ENCODE data around the gene SARDH.

The SARDH gene

DNA sequence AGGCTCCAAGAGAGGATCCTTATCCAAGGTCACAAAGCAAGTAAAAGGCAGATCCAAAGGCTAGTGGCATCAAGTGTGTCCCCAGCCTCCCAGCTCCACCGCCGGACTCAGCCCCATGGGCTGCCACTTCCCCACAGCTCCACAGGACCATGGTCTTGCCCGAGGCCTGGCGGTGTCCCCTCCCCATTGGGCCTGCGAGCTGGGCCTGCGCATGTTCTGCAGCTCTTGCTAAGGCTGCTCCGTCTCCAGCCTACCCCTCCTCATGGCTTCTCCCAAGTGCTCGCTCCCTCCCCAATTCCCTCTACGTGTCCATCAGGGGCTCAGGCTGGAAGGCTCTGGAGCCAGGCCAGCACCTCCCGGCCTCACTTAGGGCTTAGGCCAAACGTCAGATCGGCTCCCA lies 72.6 kb downstream of the SARDH start:
- no peak overlapping the region for H3K4me3 ChIP-seq (ENCODE audit: low read depth, low read length)
- DNase-seq (ENCODE audit: low read depth), result no peak
- TF ChIP-seq, protein P1, sequence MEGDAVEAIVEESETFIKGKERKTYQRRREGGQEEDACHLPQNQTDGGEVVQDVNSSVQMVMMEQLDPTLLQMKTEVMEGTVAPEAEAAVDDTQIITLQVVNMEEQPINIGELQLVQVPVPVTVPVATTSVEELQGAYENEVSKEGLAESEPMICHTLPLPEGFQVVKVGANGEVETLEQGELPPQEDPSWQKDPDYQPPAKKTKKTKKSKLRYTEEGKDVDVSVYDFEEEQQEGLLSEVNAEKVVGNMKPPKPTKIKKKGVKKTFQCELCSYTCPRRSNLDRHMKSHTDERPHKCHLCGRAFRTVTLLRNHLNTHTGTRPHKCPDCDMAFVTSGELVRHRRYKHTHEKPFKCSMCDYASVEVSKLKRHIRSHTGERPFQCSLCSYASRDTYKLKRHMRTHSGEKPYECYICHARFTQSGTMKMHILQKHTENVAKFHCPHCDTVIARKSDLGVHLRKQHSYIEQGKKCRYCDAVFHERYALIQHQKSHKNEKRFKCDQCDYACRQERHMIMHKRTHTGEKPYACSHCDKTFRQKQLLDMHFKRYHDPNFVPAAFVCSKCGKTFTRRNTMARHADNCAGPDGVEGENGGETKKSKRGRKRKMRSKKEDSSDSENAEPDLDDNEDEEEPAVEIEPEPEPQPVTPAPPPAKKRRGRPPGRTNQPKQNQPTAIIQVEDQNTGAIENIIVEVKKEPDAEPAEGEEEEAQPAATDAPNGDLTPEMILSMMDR (IDR thresholded peaks at IDR 0.05; ENCODE audit: low read depth, low read length), result no peak
- TF ChIP-seq, protein P2, sequence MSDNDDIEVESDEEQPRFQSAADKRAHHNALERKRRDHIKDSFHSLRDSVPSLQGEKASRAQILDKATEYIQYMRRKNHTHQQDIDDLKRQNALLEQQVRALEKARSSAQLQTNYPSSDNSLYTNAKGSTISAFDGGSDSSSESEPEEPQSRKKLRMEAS (IDR thresholded peaks at IDR 0.05; ENCODE audit: low read depth, low read length), result no peak
- no peak for TF ChIP-seq MYC (IDR thresholded peaks at IDR 0.05; ENCODE audit: low read depth, low read length)
- TF ChIP-seq POLR2A (IDR thresholded peaks at IDR 0.05; ENCODE audit: extremely low read depth, insufficient read length), result no peak

DNA sequence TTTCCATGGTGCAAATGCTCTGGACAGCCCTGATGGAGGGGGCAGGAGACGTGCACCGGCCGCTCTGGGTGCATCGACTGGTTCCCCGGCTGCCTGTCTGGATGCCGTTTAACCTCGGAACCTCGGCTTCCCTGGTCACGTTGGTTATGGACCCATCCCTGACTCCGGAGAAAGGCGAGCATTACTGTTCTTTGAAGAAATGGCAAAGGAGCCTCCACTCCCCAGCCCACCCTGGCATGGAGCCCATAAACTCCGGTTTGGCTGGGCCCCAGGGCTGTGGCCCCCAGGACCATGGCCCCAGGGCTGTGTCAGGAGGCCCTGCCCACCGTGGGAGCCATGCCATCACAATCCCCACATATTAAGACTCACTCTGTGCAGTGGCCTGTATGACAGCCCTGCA lies 73.1 kb downstream of the SARDH start:
- DNase-seq (ENCODE audit: low read depth), result no peak
- TF ChIP-seq, protein P1 (IDR thresholded peaks at IDR 0.05; ENCODE audit: low read depth, low read length), result no peak
- no peak for TF ChIP-seq POLR2A (IDR thresholded peaks at IDR 0.05; ENCODE audit: extremely low read depth, insufficient read length)
- no peak for TF ChIP-seq MYC (IDR thresholded peaks at IDR 0.05; ENCODE audit: low read depth, low read length)
- TF ChIP-seq, protein P2 (IDR thresholded peaks at IDR 0.05; ENCODE audit: low read depth, low read length), result no peak
- no peak overlapping the region for H3K4me3 ChIP-seq (ENCODE audit: low read depth, low read length)

DNA sequence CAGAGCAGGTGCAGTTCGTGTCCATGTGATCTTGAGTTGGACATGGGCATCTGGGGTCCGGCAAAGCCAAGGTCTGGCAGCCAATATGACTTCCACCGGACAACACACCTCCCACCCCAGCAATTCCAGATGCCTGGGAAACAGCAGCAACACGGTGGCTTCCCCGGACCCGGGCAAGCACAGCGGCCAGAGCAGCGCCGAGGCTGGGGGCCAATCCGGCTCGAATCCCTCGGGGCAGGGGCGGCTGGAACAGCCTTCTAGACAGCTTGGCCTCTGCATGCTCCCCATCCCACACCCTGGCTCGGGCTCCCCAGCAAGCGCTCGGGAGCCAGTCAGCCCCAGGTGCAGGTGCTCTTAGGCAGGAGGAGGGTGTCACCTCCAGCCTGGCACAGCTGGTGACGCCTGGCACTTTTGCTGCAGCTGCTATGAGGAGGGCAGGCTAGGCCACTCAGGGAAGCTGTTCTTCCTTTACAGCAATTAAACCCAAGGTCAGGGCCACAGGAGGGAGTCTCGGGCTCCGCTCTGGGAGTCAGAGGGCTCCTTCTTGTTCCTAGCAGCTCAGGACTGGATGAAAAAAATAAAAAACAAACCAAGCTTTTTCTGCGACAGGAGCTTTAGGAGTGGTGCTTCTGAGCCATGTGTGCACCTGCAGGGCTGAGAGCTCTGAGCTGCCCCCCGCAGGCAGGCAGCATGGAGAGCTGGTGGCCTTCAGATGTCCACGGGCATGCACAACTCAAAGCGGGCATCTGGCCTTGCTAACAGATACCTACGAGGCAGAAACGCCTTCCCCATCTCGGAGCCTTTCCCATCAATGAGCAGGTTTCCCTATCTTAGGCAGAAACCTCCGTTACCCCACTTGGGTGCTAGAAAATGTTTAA lies 73.7 kb downstream of the SARDH start:
- DNase-seq (ENCODE audit: low read depth), result no peak
- TF ChIP-seq POLR2A (IDR thresholded peaks at IDR 0.05; ENCODE audit: extremely low read depth, insufficient read length) (no peak), MYC (IDR thresholded peaks at IDR 0.05; ENCODE audit: low read depth, low read length) (no peak)
- TF ChIP-seq, protein P2 (IDR thresholded peaks at IDR 0.05; ENCODE audit: low read depth, low read length), result no peak
- TF ChIP-seq, protein P1 (IDR thresholded peaks at IDR 0.05; ENCODE audit: low read depth, low read length), result no peak
- H3K4me3 ChIP-seq (ENCODE audit: low read depth, low read length), result no peak overlapping the region

DNA sequence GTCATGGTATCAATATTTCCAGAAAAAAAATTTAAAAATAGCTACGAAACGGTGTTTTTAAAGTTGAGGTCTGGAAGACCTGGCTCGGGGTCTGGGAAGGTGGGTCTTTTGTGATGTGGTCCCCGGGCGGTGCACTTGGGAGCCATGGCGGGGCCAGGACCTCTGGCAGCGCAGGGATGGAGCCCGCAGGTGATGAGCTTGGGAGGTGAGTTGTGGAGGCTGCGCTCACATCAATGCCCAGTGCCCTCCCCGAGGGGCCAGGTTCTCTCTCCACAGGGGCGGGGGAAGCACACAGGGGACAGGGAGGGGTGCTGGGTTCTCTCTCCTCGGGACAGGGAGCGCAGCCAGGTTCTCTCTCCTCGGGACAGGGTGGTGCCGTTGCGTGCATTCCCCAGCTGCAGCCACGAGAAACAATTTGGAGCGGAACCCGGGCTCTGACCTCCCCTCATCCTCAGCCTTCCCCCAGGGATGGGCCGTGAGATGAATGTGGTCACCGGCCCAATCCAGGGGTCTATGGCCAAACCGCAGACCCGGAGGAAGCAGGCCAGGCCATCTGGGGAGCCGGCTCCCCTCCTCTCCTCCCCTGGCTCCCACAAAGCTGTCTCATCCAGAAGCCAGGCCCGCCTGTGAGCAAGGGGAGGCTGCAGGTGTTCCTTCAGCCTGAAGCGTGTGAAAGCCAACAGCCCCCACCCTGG lies 76.2 kb downstream of the SARDH start:
- no peak for TF ChIP-seq MYC (IDR thresholded peaks at IDR 0.05; ENCODE audit: low read depth, low read length)
- no peak for TF ChIP-seq POLR2A (IDR thresholded peaks at IDR 0.05; ENCODE audit: extremely low read depth, insufficient read length)
- TF ChIP-seq, protein P1 (IDR thresholded peaks at IDR 0.05; ENCODE audit: low read depth, low read length), result no peak
- TF ChIP-seq, protein P2 (IDR thresholded peaks at IDR 0.05; ENCODE audit: low read depth, low read length), result no peak
- no peak for DNase-seq (ENCODE audit: low read depth)
- H3K4me3 ChIP-seq (ENCODE audit: low read depth, low read length), result no peak overlapping the region

DNA sequence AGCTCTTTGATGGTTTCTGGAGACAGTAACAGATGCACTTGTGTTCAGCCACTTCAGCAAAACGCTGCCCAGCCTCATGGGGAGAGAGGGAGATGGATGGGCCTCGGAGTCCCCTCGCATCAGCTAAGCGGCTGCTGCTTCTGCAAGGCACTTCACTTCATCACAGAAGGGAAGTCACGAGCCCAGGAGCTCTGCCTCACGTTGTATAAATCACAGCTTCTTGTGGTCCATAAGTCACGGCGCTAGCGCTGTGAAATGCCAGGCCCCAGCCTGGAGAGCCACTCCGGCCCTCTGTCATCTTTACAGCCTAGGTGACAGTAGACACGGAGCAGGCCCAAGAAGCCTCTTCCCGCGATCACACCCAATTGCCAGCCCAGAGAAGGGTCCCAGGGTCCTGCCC lies 78.6 kb downstream of the SARDH start:
- no peak for DNase-seq (ENCODE audit: low read depth)
- H3K4me3 ChIP-seq (ENCODE audit: low read depth, low read length), result no peak overlapping the region
- TF ChIP-seq, protein P1 (IDR thresholded peaks at IDR 0.05; ENCODE audit: low read depth, low read length), result no peak
- TF ChIP-seq MYC (IDR thresholded peaks at IDR 0.05; ENCODE audit: low read depth, low read length), result no peak
- TF ChIP-seq, protein P2 (IDR thresholded peaks at IDR 0.05; ENCODE audit: low read depth, low read length), result no peak
- no peak for TF ChIP-seq POLR2A (IDR thresholded peaks at IDR 0.05; ENCODE audit: extremely low read depth, insufficient read length)

All from NB4 (cell line).